HUES64 (cell line): Measurements from ENCODE around the gene TP53INP2.

ENCODE experiments used
- H3K27ac ChIP-seq: 2 replicates; pipeline ENCODE4 v1.7.0; 2013; ENCODE audit warnings: low read depth, low read length, inconsistent platforms
- H3K27me3 ChIP-seq: 2 replicates; pipeline ENCODE4 v1.6.1; 2013; ENCODE audit warnings: mild to moderate bottlenecking, low read length; ENCODE audit not compliant: insufficient read depth
- H3K36me3 ChIP-seq: 2 replicates; pipeline ENCODE4 v1.6.1; 2013; ENCODE audit warnings: mild to moderate bottlenecking, low read length; ENCODE audit not compliant: insufficient read depth
- H3K4me1 ChIP-seq: 2 replicates; pipeline ENCODE4 v1.6.1; 2013; ENCODE audit warnings: mild to moderate bottlenecking, low read length, moderate library complexity; ENCODE audit not compliant: insufficient read depth
- H3K4me3 ChIP-seq: 2 replicates; pipeline ENCODE4 v1.5.1; 2013; ENCODE audit warnings: mild to moderate bottlenecking, low read length, moderate library complexity
- H3K9ac ChIP-seq: 2 replicates; pipeline ENCODE4 v1.6.1; 2013; ENCODE audit warnings: mild to moderate bottlenecking, low read depth, low read length
- H3K9me3 ChIP-seq: 2 replicates; pipeline ENCODE4 v1.6.1; 2013; ENCODE audit warnings: low read depth, low read length; ENCODE audit not compliant: insufficient read depth
- WGBS: fragments of 150-250, 120-280 bp; methylation state at CpG from one replicate; pipeline ENCODE4 v1.1.7; 2013; ENCODE audit warnings: missing lambda C conversion rate; 5-methylcytosine and 5-hydroxymethylcytosine counted together

Gene TP53INP2

GRCh38 chr20:34736106-34736735 is 32.1 kb downstream of the TP53INP2 start:
- no peaks in the 10 kb centered on the region for H3K9me3 ChIP-seq
- no peak overlapping the region for H3K27ac ChIP-seq
- WGBS: 96% methylated on average over 6 of the region's 6 CpGs
- no peaks in the 10 kb centered on the region for H3K27me3 ChIP-seq
- no peaks in the 10 kb centered on the region for H3K4me1 ChIP-seq
- no peaks in the 10 kb centered on the region for H3K36me3 ChIP-seq
- no peak overlapping the region for H3K4me3 ChIP-seq
- no peak overlapping the region for H3K9ac ChIP-seq

GRCh38 chr20:34743039-34743438 is 38.9 kb downstream of the TP53INP2 start:
- Histone ChIP-seq H3K27me3 (no peaks in the 10 kb centered on the region), H3K9ac (no peak overlapping the region), H3K36me3 (peaks cover 17% of the 10 kb centered on the region; the same call in 1 of the 2 replicates), H3K4me3 (no peak overlapping the region), H3K9me3 (no peaks in the 10 kb centered on the region), H3K4me1 (no peaks in the 10 kb centered on the region), H3K27ac (no peak overlapping the region)
- 96% methylated on average over 1 of the region's 1 CpG for WGBS

GRCh38 chr20:34744340-34744739 is 40.2 kb downstream of the TP53INP2 start:
- Histone ChIP-seq H3K4me1 (no peaks in the 10 kb centered on the region), H3K9ac (no peak overlapping the region), H3K27me3 (no peaks in the 10 kb centered on the region), H3K4me3 (no peak overlapping the region), H3K9me3 (no peaks in the 10 kb centered on the region), H3K36me3 (peaks cover 27% of the 10 kb centered on the region; the same call in 1 of the 2 replicates), H3K27ac (no peak overlapping the region)
- 98% methylated on average over 3 of the region's 3 CpGs for WGBS

- no peak overlapping the region for H3K9ac ChIP-seq
- no peaks in the 10 kb centered on the region for H3K4me1 ChIP-seq
- H3K27me3 ChIP-seq: no peaks in the 10 kb centered on the region
- no peak overlapping the region for H3K4me3 ChIP-seq
- no peak overlapping the region for H3K27ac ChIP-seq
- 100% methylated on average over 1 of the region's 1 CpG for WGBS
- peaks cover 32% of the 10 kb centered on the region for H3K36me3 ChIP-seq
- H3K9me3 ChIP-seq: no peaks in the 10 kb centered on the region
Measured at GRCh38 chr20:34744847-34745246, 40.7 kb downstream of the TP53INP2 start.

GRCh38 chr20:34746674-34747073 is 42.5 kb downstream of the TP53INP2 start:
- Histone ChIP-seq H3K36me3 (peaks cover 40% of the 10 kb centered on the region), H3K27ac (no peak overlapping the region), H3K27me3 (no peaks in the 10 kb centered on the region), H3K9ac (no peak overlapping the region), H3K4me3 (no peak overlapping the region), H3K9me3 (no peaks in the 10 kb centered on the region), H3K4me1 (no peaks in the 10 kb centered on the region)
- 92% methylated on average over 3 of the region's 3 CpGs for WGBS

- 91% methylated on average over 1 of the region's 2 CpGs for WGBS
Measured at GRCh38 chr20:34747479-34747878, 43.3 kb downstream of the TP53INP2 start.

GRCh38 chr20:34748709-34749108 is 44.6 kb downstream of the TP53INP2 start:
- WGBS: 94% methylated on average over 2 of the region's 2 CpGs
- no peaks in the 10 kb centered on the region for H3K9me3 ChIP-seq
- no peak overlapping the region for H3K4me3 ChIP-seq
- no peak overlapping the region for H3K9ac ChIP-seq
- peaks cover 43% of the 10 kb centered on the region for H3K36me3 ChIP-seq
- H3K27me3 ChIP-seq: no peaks in the 10 kb centered on the region
- no peaks in the 10 kb centered on the region for H3K4me1 ChIP-seq
- H3K27ac ChIP-seq: no peak overlapping the region

More at GRCh38 chr20:34747479-34747878, 43.3 kb downstream of the TP53INP2 start:
- H3K9ac ChIP-seq: no peak overlapping the region
- no peaks in the 10 kb centered on the region for H3K4me1 ChIP-seq
- no peaks in the 10 kb centered on the region for H3K9me3 ChIP-seq
- H3K4me3 ChIP-seq: no peak overlapping the region
- no peak overlapping the region for H3K27ac ChIP-seq
- peaks cover 43% of the 10 kb centered on the region for H3K36me3 ChIP-seq
- H3K27me3 ChIP-seq: no peaks in the 10 kb centered on the region

GRCh38 chr20:34750484-34750883 is 46.3 kb downstream of the TP53INP2 start:
- Histone ChIP-seq H3K9ac (no peak overlapping the region), H3K27ac (no peak overlapping the region), H3K27me3 (no peaks in the 10 kb centered on the region), H3K4me3 (no peak overlapping the region), H3K4me1 (peaks cover 7% of the 10 kb centered on the region; the same call in 1 of the 2 replicates), H3K9me3 (no peaks in the 10 kb centered on the region), H3K36me3 (peaks cover 49% of the 10 kb centered on the region)
- WGBS: 93% methylated on average over 1 of the region's 2 CpGs

- WGBS: 98% methylated on average over 2 of the region's 3 CpGs
- H3K36me3 ChIP-seq: peaks cover 49% of the 10 kb centered on the region
- H3K9ac ChIP-seq: no peak overlapping the region
- H3K27ac ChIP-seq: no peak overlapping the region
- no peaks in the 10 kb centered on the region for H3K27me3 ChIP-seq
- H3K4me3 ChIP-seq: no peak overlapping the region
- H3K4me1 ChIP-seq: peaks cover 7% of the 10 kb centered on the region; the same call in 1 of the 2 replicates
- H3K9me3 ChIP-seq: no peaks in the 10 kb centered on the region
Measured at GRCh38 chr20:34751453-34751852, 47.3 kb downstream of the TP53INP2 start.

- Histone ChIP-seq H3K4me1 (peaks cover 7% of the 10 kb centered on the region; the same call in 1 of the 2 replicates), H3K36me3 (peaks cover 64% of the 10 kb centered on the region), H3K27ac (no peak overlapping the region), H3K9ac (no peak overlapping the region), H3K9me3 (no peaks in the 10 kb centered on the region), H3K27me3 (no peaks in the 10 kb centered on the region), H3K4me3 (no peak overlapping the region)
- 94% methylated on average over 2 of the region's 2 CpGs for WGBS
Measured at GRCh38 chr20:34753706-34754461, 49.7 kb downstream of the TP53INP2 start.

- whole genome bisulfite sequencing: 69% methylated on average over 4 of the region's 4 CpGs
- Histone ChIP-seq H3K4me1 (peaks cover 7% of the 10 kb centered on the region; the same call in 1 of the 2 replicates), H3K9me3 (no peaks in the 10 kb centered on the region), H3K27ac (peak overlapping the region; percentile 26; the same call in 1 of the 2 replicates), H3K4me3 (no peak overlapping the region), H3K9ac (no peak overlapping the region), H3K36me3 (peaks cover 64% of the 10 kb centered on the region), H3K27me3 (no peaks in the 10 kb centered on the region)
Measured at GRCh38 chr20:34754611-34755010, 50.5 kb downstream of the TP53INP2 start.
